Testis (tissue), 3 donors: ENCODE results near the gene RAMACL. TPM values are rescaled to one million over a fixed set of nuclear protein-coding genes. Genes with fewer than 3 reads are reported as not detected.

ENCODE experiments used
- DNase-seq: peaks from one replicate; pipeline ENCODE4 v3.0.0-alpha.2; 2019
- H3K27ac ChIP-seq, 2 donors: fragments of 200-600 bp; sonication (generic); one replicate each; pipeline ENCODE4 v1.5.1; 2019
- H3K27me3 ChIP-seq: fragments of 200-600 bp; sonication (generic); one replicate; pipeline ENCODE4 v1.5.1; 2019
- H3K36me3 ChIP-seq: fragments of 200-600 bp; sonication (generic); one replicate; pipeline ENCODE4 v1.5.1; 2017; ENCODE audit warnings: low read depth; ENCODE audit errors: missing control alignments
- H3K4me1 ChIP-seq: fragments of 200-600 bp; sonication (generic); one replicate; pipeline ENCODE4 v1.5.1; 2019
- H3K4me3 ChIP-seq, 2 donors: fragments of 200-600 bp; sonication (generic); one replicate each; pipeline ENCODE4 v1.5.1; 2017 to 2019
- H3K9me3 ChIP-seq: fragments of 200-600 bp; sonication (generic); one replicate; pipeline ENCODE4 v1.5.1; 2017
- POLR2A ChIP-seq: fragments of 450-650 bp; IDR thresholded peaks from one replicate; pipeline ENCODE4 v1.6.1; 2017; ENCODE audit warnings: antibody characterized with exemption, mild to moderate bottlenecking, moderate library complexity
- WGBS, 2 donors: methylation state at CpG; one replicate each; pipeline ENCODE4 v1.1.5; 2018; 5-methylcytosine and 5-hydroxymethylcytosine counted together
- intact Hi-C: fragments of 100-400 bp; cut with DNase I; formaldehyde crosslinking; loops from one replicate; pipeline ENCODE4 v1.15.1; 2023; ENCODE audit warnings: low total_unique reads
- polyA plus RNA-seq: library from polyadenylated mRNA; stranded (reverse); fragments of 350-450 nt; fragmentation: Illumina TruSeq; extraction: RNeasy Lipid Tissue Mini Kit (QIAGEN cat#74804); gene quantifications from one replicate; pipeline ENCODE4 v1.2.3, GENCODE V29; 2014; ENCODE audit warnings: low read depth, low replicate concordance; ENCODE audit not compliant: insufficient read depth
- total RNA-seq, 2 donors: library from RNA; depleted of rRNA; stranded (reverse); fragments of >200 nt; gene quantifications; one replicate each; pipeline ENCODE4 v1.2.3, GENCODE V29; 2016
- TF ChIP-seq, protein P1 (sequence below), 3 experiments: fragments of 450-650 bp in 2 of 3; fragments of 200-600 bp in 1 of 3; sonication (generic) in 1 of 3; IDR thresholded peaks; one replicate each; pipeline ENCODE4 v1.5.1; 2016 to 2019; ENCODE audit warnings: antibody characterized with exemption in 3 of 3, mild to moderate bottlenecking in 2 of 3, moderate library complexity in 1 of 3

Gene RAMACL
- total and polyA plus RNA-seq, 3 donors from 2014 or later = 1.7 to 1.9 TPM; not detected in 1

DNA sequence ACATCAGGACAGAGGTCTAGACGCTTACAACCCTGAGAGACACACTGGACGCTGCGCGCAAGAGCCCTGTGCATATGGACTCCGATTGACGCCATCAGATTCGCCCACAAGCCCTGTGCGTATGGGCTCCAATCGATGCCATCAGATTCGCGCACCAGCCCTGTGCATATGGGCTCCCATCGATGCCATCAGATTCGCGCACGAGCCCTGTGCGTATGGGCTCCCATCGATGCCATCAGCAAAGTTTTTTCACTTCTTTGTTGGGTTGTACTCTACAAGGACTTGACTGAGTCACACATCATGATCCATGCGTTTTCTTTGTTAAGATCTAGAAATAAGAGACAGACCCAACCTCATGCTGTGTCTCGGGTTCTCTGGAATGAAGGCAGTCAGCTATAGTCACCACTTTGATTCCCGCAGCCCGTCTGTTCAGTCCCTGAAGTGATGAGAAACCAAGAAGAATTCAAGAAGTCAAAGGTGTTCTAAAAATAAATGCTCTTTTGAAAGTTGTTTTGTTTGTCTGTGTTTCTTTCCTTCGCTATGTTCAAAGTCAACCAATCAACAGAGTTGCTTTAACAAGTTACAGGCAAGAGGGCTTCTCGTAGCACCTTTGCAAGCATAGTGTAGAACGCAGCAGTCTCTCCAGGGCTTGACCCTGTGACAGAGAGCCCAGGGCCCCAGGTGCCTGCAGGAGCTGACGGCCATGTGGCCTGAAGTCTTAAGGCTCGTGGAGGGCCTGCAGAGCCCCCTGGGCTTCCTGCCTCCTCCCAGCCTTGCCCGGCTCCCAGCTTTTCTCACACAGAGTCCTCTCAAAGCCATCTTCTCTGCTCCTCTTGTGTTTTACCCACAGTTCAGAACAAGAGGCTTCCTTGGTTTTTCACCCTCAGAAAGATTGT is 32.6 kb upstream of the RAMACL start:
- no peaks in the 10 kb centered on the region for H3K27me3 ChIP-seq
- no peaks in the 10 kb centered on the region for H3K9me3 ChIP-seq
- H3K36me3 ChIP-seq = no peaks in the 10 kb centered on the region
- intact Hi-C loops = no loop called here
- 85 to 91% methylated on average over 27 of the region's 27 CpGs for whole genome bisulfite sequencing, 2 donors
- DNase-seq = no peak
- TF ChIP-seq, protein P1, sequence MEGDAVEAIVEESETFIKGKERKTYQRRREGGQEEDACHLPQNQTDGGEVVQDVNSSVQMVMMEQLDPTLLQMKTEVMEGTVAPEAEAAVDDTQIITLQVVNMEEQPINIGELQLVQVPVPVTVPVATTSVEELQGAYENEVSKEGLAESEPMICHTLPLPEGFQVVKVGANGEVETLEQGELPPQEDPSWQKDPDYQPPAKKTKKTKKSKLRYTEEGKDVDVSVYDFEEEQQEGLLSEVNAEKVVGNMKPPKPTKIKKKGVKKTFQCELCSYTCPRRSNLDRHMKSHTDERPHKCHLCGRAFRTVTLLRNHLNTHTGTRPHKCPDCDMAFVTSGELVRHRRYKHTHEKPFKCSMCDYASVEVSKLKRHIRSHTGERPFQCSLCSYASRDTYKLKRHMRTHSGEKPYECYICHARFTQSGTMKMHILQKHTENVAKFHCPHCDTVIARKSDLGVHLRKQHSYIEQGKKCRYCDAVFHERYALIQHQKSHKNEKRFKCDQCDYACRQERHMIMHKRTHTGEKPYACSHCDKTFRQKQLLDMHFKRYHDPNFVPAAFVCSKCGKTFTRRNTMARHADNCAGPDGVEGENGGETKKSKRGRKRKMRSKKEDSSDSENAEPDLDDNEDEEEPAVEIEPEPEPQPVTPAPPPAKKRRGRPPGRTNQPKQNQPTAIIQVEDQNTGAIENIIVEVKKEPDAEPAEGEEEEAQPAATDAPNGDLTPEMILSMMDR (IDR thresholded peaks at IDR 0.05) = no peak
- no peak for TF ChIP-seq POLR2A
- no peak overlapping the region for H3K4me3 ChIP-seq
- no peak overlapping the region for H3K27ac ChIP-seq
- H3K4me1 ChIP-seq = peaks cover 30% of the 10 kb centered on the region

DNA sequence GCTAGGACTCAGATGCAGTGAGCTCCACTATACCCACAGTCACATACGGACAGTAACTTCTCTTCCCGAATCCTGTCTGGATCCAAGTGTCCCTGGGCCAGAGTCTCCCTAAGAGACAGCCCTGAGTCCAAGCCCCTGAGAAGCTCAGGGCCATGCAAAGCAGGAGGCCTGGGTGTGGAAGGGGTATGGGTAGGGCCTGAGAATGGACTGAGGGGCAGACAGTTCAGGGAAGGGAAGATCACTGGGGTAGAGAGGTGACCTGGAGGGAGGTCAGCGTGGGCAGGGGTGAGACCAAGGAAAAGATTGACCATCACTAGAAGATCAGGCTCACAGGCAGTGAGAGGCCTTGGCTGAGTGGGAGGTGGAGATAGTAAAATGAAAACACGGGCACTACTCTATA is 31.8 kb upstream of the RAMACL start:
- DNase-seq = no peak
- Histone ChIP-seq H3K36me3 (no peaks in the 10 kb centered on the region), H3K27ac (no peak overlapping the region), H3K4me3 (no peak overlapping the region), H3K4me1 (peaks cover 30% of the 10 kb centered on the region), H3K9me3 (no peaks in the 10 kb centered on the region), H3K27me3 (no peaks in the 10 kb centered on the region)
- intact Hi-C loops = no loop called here
- 93 to 96% methylated on average over 4 of the region's 4 CpGs for WGBS, 2 donors
- TF ChIP-seq, protein P1 (IDR thresholded peaks at IDR 0.05) = no peak
- no peak for TF ChIP-seq POLR2A

DNA sequence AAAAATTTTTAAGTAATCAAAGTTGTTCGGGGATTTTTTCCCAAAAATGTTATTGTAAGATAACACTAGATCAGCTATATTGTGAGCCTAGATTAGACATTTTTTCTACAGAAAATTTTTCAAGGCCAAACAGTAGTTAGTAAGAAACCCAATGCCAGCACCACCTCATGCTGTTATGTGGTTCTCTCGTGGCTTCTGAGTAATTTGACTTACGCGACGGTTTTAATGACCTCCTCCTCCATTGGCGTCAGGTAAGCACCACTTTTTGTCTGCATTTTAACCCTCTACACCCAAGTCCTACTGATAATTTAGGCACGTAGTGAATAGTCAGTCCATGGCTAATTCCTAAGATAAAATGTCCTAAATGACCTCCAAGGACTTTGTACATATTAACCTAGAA is 30.9 kb upstream of the RAMACL start:
- Histone ChIP-seq H3K4me3 (no peak overlapping the region), H3K36me3 (no peaks in the 10 kb centered on the region), H3K9me3 (no peaks in the 10 kb centered on the region), H3K27ac (no peak overlapping the region), H3K4me1 (peaks cover 39% of the 10 kb centered on the region), H3K27me3 (no peaks in the 10 kb centered on the region)
- whole genome bisulfite sequencing, 2 donors = 66 to 84% methylated on average over 7 of the region's 7 CpGs
- no peak for DNase-seq
- intact Hi-C loops = no loop called here
- no peak for TF ChIP-seq POLR2A
- TF ChIP-seq, protein P1 (IDR thresholded peaks at IDR 0.05) = no peak

DNA sequence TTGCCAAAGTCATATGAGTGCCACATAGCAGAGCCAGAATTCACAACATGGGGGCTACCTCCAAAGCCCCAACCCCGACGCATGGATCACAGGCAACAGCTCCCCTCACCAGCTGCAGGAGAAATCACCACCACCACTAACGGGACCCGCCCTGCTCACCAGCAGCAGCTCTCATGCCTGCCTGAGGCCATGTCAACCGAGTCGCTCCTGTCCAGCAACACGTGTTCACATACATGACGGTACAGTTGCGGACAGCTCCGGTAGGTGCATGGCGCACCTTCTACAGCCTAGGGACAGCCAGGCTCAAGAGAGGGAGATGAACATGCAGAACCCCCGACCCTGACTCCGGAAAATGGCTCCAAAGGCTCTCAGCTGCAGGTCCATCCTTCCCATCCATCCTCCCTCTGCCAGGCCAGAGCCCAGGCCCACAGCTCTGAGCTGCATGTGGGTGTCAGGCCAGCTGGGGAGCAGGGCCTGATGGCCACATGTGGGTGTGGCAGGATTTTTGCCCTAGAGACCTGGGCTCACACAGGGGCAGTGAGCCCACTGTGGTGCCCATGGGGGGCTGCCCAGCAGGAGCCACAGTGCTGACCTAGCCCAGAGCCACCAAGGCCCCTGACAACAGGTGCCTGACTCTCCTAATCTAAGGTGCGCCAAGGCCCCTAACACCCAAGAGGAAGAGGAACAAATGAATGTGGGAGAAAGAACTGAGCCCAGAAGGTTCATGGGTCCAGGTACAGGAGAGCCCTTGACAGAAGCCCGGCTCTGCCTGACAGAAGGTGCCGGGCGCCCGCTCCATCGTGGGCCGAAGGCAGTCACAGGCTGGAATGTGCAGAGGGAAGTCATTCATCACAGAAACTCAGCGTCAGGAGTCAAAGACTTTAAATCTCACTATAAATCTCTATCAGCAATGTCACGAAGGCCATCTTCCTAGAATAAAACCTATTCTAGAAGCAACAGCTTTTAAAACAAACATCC is 30.1 kb upstream of the RAMACL start:
- Histone ChIP-seq H3K27me3 (no peaks in the 10 kb centered on the region), H3K4me1 (peaks cover 41% of the 10 kb centered on the region), H3K27ac (no peak overlapping the region), H3K36me3 (no peaks in the 10 kb centered on the region), H3K4me3 (no peak overlapping the region), H3K9me3 (no peaks in the 10 kb centered on the region)
- 92 to 93% methylated on average over 9 to 22 of the region's 22 CpGs for WGBS, 2 donors
- no peak for TF ChIP-seq POLR2A
- TF ChIP-seq, protein P1 (IDR thresholded peaks at IDR 0.05) = no peak
- no peak for DNase-seq
- intact Hi-C loops = no loop called here
